GM12878 (cell line): Measurements from ENCODE around the gene CNTNAP2. TPM values are rescaled to one million over a fixed set of nuclear protein-coding genes. Genes with fewer than 3 reads are reported as not detected.

Experiments used
- BACH1 ChIP-seq: fragments of 450-650 bp; IDR thresholded peaks from 2 replicates; pipeline ENCODE4 v1.6.1; 2017; ENCODE audit warnings: mild to moderate bottlenecking, borderline replicate concordance
- CEBPB ChIP-seq, 2 experiments: fragments of 150-350 bp in 1 of 2; IDR thresholded peaks; 2 replicates each; pipeline ENCODE4 v1.6.1; 2012 to 2014; ENCODE audit warnings: low read depth in 2 of 2, low read length in 2 of 2, borderline replicate concordance in 1 of 2, inconsistent platforms in 1 of 2
- E4F1 ChIP-seq: fragments of 450-650 bp; IDR thresholded peaks from 2 replicates; pipeline ENCODE4 v1.6.1; 2018; ENCODE audit warnings: borderline replicate concordance, mild to moderate bottlenecking; ENCODE audit not compliant: partially characterized antibody
- FOXM1 ChIP-seq: IDR thresholded peaks from 2 replicates; pipeline ENCODE4 v1.6.1; 2012; ENCODE audit warnings: low read depth, mild to moderate bottlenecking, inconsistent platforms, low read length, moderate library complexity
- JUND ChIP-seq: IDR thresholded peaks from 2 replicates; pipeline ENCODE4 v1.6.1; 2012; ENCODE audit warnings: low read depth, mild to moderate bottlenecking, low read length, improper control_type of control experiment, moderate library complexity
- NR2C1 ChIP-seq: fragments of 450-650 bp; IDR thresholded peaks from 2 replicates; pipeline ENCODE4 v1.6.1; 2017; ENCODE audit warnings: antibody characterized with exemption, mild to moderate bottlenecking, moderate library complexity
- RAD21 ChIP-seq: IDR thresholded peaks from 2 replicates; pipeline ENCODE4 v1.6.1; 2011; ENCODE audit warnings: mild to moderate bottlenecking, low read depth, low read length, moderate library complexity; ENCODE audit not compliant: insufficient read depth
- RCOR1 ChIP-seq: conservative IDR thresholded peaks from 2 replicates; pipeline ENCODE4 v1.6.1; 2012; ENCODE audit warnings: low read depth, low read length, improper control_type of control experiment
- RUNX3 ChIP-seq: IDR thresholded peaks from 2 replicates; pipeline ENCODE4 v1.6.1; 2012; ENCODE audit warnings: low read length, inconsistent platforms
- polyA plus RNA-seq, 11 experiments: library from polyadenylated mRNA; depleted of rRNA in 4 of 11; unstranded in 6 of 11; stranded (reverse) in 5 of 11; fragments of >200 nt; fragmentation: Nextera tagmentation in 4 of 11; fragmentation: Illumina TruSeq in 1 of 11; extraction: Ambion mirVana in 4 of 11; extraction: Trizol in 1 of 11; gene quantifications; 1 replicate in 1 of 11; 2 replicates in 10 of 11; pipeline versions ENCODE4 v1.2.1 to v1.2.3, GENCODE V29; 2011 to 2016; ENCODE audit warnings: inconsistent platforms in 2 of 11, missing spikeins in 2 of 11, low read depth in 1 of 11
- total RNA-seq, 4 experiments: library from RNA; depleted of rRNA in 3 of 4; stranded (reverse); fragments of >200 nt in 3 of 4; fragmentation: Illumina TruSeq in 1 of 4; extraction: Trizol in 1 of 4; gene quantifications; 2 replicates each; pipeline versions ENCODE4 v1.2.1 to v1.2.3, GENCODE V29; 2013 to 2021
- TF ChIP-seq, protein P1 (sequence below): fragments of 450-650 bp; IDR thresholded peaks from 2 replicates; pipeline ENCODE4 v1.6.1; 2017; ENCODE audit warnings: mild to moderate bottlenecking, low read depth, inconsistent platforms; ENCODE audit not compliant: poor library complexity, severe bottlenecking
- TF ChIP-seq, protein P2 (sequence below): fragments of 450-650 bp; IDR thresholded peaks from 2 replicates; pipeline ENCODE4 v1.6.1; 2016; ENCODE audit warnings: mild to moderate bottlenecking, moderate library complexity, borderline replicate concordance

CNTNAP2 gene
- total and polyA plus RNA-seq, 10 of the 15 experiments (the other 5 are each of a cell fraction or from before 2014, with no cell fraction given) = 0.03 to 0.08 (median 0.03) TPM; not detected in 7

GRCh38 chr7:147829016-147829415 is 1712.4 kb downstream of the CNTNAP2 start (continued):
- TF ChIP-seq, protein P1, sequence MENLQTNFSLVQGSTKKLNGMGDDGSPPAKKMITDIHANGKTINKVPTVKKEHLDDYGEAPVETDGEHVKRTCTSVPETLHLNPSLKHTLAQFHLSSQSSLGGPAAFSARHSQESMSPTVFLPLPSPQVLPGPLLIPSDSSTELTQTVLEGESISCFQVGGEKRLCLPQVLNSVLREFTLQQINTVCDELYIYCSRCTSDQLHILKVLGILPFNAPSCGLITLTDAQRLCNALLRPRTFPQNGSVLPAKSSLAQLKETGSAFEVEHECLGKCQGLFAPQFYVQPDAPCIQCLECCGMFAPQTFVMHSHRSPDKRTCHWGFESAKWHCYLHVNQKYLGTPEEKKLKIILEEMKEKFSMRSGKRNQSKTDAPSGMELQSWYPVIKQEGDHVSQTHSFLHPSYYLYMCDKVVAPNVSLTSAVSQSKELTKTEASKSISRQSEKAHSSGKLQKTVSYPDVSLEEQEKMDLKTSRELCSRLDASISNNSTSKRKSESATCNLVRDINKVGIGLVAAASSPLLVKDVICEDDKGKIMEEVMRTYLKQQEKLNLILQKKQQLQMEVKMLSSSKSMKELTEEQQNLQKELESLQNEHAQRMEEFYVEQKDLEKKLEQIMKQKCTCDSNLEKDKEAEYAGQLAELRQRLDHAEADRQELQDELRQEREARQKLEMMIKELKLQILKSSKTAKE = no peak
- no peak for TF ChIP-seq RCOR1
- TF ChIP-seq NR2C1 = no peak
- TF ChIP-seq RAD21 = no peak
- TF ChIP-seq JUND = no peak
- TF ChIP-seq RUNX3 = no peak
- no peak for TF ChIP-seq FOXM1
- no peak for TF ChIP-seq CEBPB (IDR thresholded peaks at IDR 0.05; ENCODE audit: borderline replicate concordance in 1 of 2, low read depth in 2 of 2, low read length in 2 of 2)
- no peak for TF ChIP-seq BACH1
- TF ChIP-seq E4F1 = no peak
- TF ChIP-seq, protein P2, sequence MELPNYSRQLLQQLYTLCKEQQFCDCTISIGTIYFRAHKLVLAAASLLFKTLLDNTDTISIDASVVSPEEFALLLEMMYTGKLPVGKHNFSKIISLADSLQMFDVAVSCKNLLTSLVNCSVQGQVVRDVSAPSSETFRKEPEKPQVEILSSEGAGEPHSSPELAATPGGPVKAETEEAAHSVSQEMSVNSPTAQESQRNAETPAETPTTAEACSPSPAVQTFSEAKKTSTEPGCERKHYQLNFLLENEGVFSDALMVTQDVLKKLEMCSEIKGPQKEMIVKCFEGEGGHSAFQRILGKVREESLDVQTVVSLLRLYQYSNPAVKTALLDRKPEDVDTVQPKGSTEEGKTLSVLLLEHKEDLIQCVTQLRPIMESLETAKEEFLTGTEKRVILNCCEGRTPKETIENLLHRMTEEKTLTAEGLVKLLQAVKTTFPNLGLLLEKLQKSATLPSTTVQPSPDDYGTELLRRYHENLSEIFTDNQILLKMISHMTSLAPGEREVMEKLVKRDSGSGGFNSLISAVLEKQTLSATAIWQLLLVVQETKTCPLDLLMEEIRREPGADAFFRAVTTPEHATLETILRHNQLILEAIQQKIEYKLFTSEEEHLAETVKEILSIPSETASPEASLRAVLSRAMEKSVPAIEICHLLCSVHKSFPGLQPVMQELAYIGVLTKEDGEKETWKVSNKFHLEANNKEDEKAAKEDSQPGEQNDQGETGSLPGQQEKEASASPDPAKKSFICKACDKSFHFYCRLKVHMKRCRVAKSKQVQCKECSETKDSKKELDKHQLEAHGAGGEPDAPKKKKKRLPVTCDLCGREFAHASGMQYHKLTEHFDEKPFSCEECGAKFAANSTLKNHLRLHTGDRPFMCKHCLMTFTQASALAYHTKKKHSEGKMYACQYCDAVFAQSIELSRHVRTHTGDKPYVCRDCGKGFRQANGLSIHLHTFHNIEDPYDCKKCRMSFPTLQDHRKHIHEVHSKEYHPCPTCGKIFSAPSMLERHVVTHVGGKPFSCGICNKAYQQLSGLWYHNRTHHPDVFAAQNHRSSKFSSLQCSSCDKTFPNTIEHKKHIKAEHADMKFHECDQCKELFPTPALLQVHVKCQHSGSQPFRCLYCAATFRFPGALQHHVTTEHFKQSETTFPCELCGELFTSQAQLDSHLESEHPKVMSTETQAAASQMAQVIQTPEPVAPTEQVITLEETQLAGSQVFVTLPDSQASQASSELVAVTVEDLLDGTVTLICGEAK = no peak
